DND-41 (cell line): ENCODE measurements around the gene PARVA.

Source experiments
- CTCF ChIP-seq: IDR thresholded peaks from 2 replicates; pipeline ENCODE4 v1.5.1; 2012; ENCODE audit warnings: borderline replicate concordance, low read length, moderate library complexity, mild to moderate bottlenecking; ENCODE audit not compliant: poor library complexity, severe bottlenecking; ENCODE audit errors: extremely low read depth
- EZH2 ChIP-seq: IDR thresholded peaks from 3 replicates; pipeline ENCODE4 v1.6.1; 2012; ENCODE audit warnings: borderline replicate concordance, low read depth, mild to moderate bottlenecking, moderate library complexity, low read length, inconsistent platforms; ENCODE audit not compliant: severe bottlenecking

- TF ChIP-seq CTCF (no peak), EZH2 (no peak)
Observed at GRCh38 chr11:12456651-12457579, 79.5 kb downstream of the PARVA start.
